Ureter (tissue), 1 donor: Measurements from ENCODE around the gene CYP1A2. TPM values are rescaled to one million over a fixed set of nuclear protein-coding genes. Genes with fewer than 3 reads are reported as not detected.
"Not testable (repeated sequence)": the region's sequence is repeated elsewhere in the genome, so short reads cannot be mapped to it uniquely, and the experiment has no call there.

ENCODE experiments used
- DNase-seq: peaks from one replicate; pipeline ENCODE4 v3.0.0-alpha.2; 2020; ENCODE audit warnings: low spot score
- total RNA-seq: library from RNA; stranded (reverse); gene quantifications from one replicate; pipeline ENCODE4 v1.2.4, GENCODE V29; 2023
- donor health status: DM: yes; HTN: yes; CAD: no.

The CYP1A2 gene
- total RNA-seq, 1 donor from 2014 or later, result not detected

- no peak for DNase-seq
These were observed 28.4 kb downstream of the CYP1A2 start for GRCh38 chr15:74776821-74777768.

GRCh38 chr15:74777769-74778598 lies 29.3 kb downstream of the CYP1A2 start:
- no peak for DNase-seq

- no peak for DNase-seq
These were observed 29.9 kb downstream of the CYP1A2 start for GRCh38 chr15:74778599-74778970.

GRCh38 chr15:74779162-74779648 lies 30.6 kb downstream of the CYP1A2 start:
- no peak for DNase-seq

GRCh38 chr15:74780523-74781430 lies 32.1 kb downstream of the CYP1A2 start:
- no peak for DNase-seq

- no peak for DNase-seq
These were observed 33.0 kb downstream of the CYP1A2 start, which contains the start of gene CSK for GRCh38 chr15:74781431-74782258. Gene CSK, plus strand, starts transcription at chr15:74782080. Its CDS starts 16,218 bp downstream, at chr15:74798298.

- no peak for DNase-seq
These were observed 33.8 kb downstream of the CYP1A2 start for GRCh38 chr15:74782259-74783071.

- no peak for DNase-seq
These were observed 34.6 kb downstream of the CYP1A2 start for GRCh38 chr15:74783072-74783807.

GRCh38 chr15:74783808-74784175 lies 35.1 kb downstream of the CYP1A2 start:
- DNase-seq, result no peak

- no peak for DNase-seq
These were observed 36.0 kb downstream of the CYP1A2 start for GRCh38 chr15:74784426-74785193.

GRCh38 chr15:74785194-74786032 lies 36.8 kb downstream of the CYP1A2 start:
- no peak for DNase-seq

- DNase-seq, result not testable (repeated sequence)
These were observed 37.4 kb downstream of the CYP1A2 start for GRCh38 chr15:74786081-74786480.

GRCh38 chr15:74786551-74787165 lies 38.0 kb downstream of the CYP1A2 start:
- no peak for DNase-seq

GRCh38 chr15:74787251-74788041 lies 38.8 kb downstream of the CYP1A2 start:
- DNase-seq, result peak; percentile 73

- DNase-seq, result no peak
These were observed 39.5 kb downstream of the CYP1A2 start for GRCh38 chr15:74788042-74788682.
